AG04450 (cell line): ENCODE data around the gene FHIT. TPM values are rescaled to one million over a fixed set of nuclear protein-coding genes. Genes with fewer than 3 reads are reported as not detected.

Experiments used
- CTCF ChIA-PET: fragments of 300-600, 350-600 bp; formaldehyde crosslinking; extraction: SDS; loops from one replicate; lab custom pipeline; 2022; ENCODE audit warnings: antibody characterized with exemption, inconsistent platforms; lab: Charles Lee
- POLR2A ChIA-PET: fragments of 350-600 bp; formaldehyde crosslinking; extraction: SDS; loops from one replicate; lab custom pipeline; 2021; ENCODE audit warnings: antibody characterized with exemption, inconsistent platforms; lab: Yijun Ruan, JAX
- DNase-seq: peaks from one replicate; pipeline ENCODE4 v3.0.0-alpha.2; 2011; ENCODE audit warnings: low read depth, low spot score
- H3K27ac ChIP-seq: one replicate; pipeline ENCODE4 v1.5.1; 2012; ENCODE audit warnings: low read depth, low read length, control low read depth
- H3K27me3 ChIP-seq: one replicate; pipeline ENCODE4 v1.6.0; 2012; ENCODE audit warnings: low read length; ENCODE audit not compliant: control insufficient read depth, insufficient read depth
- H3K4me3 ChIP-seq: 2 replicates; pipeline ENCODE4 v1.5.1; 2011; ENCODE audit warnings: mild to moderate bottlenecking, low read depth, low read length, control low read depth
- H3K9me3 ChIP-seq: 2 replicates; pipeline ENCODE4 v1.5.1; 2012; ENCODE audit warnings: low read length; ENCODE audit not compliant: control insufficient read depth, insufficient read depth
- polyA plus RNA-seq: library from polyadenylated mRNA; depleted of rRNA; stranded (reverse); fragments of >200 nt; gene quantifications from 2 replicates; pipeline ENCODE4 v1.2.3, GENCODE V29; 2011
- TF ChIP-seq, protein P1 (sequence below): IDR thresholded peaks from 2 replicates; pipeline ENCODE4 v1.5.1; 2011; ENCODE audit warnings: low read depth, low read length, control low read depth, inconsistent platforms

FHIT gene
- polyA plus RNA-seq, 1 experiment: 0.17 TPM

DNA sequence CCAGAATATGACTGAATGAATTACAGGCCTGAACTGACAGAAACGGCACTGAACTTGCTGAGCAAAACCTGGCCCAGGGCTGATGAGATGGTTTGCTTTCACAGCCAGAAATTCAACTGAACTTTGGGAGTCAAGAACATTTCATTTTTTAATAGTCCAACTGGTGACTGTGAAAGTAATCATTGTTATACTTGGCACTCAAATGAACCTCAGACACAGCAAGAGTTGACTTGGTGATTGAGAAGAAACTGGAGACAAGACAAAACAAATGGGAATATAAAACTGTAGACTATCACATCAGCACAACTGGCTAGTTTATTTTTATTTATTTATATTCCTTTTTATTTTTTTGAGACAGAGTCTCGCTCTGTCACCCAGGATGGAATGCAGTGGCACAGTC lies 1342.6 kb downstream of the FHIT start:
- ChIA-PET CTCF (no interaction called here), POLR2A (no interaction called here)
- no peaks in the 10 kb centered on the region for H3K9me3 ChIP-seq
- H3K27ac ChIP-seq: no peak overlapping the region
- TF ChIP-seq, protein P1, sequence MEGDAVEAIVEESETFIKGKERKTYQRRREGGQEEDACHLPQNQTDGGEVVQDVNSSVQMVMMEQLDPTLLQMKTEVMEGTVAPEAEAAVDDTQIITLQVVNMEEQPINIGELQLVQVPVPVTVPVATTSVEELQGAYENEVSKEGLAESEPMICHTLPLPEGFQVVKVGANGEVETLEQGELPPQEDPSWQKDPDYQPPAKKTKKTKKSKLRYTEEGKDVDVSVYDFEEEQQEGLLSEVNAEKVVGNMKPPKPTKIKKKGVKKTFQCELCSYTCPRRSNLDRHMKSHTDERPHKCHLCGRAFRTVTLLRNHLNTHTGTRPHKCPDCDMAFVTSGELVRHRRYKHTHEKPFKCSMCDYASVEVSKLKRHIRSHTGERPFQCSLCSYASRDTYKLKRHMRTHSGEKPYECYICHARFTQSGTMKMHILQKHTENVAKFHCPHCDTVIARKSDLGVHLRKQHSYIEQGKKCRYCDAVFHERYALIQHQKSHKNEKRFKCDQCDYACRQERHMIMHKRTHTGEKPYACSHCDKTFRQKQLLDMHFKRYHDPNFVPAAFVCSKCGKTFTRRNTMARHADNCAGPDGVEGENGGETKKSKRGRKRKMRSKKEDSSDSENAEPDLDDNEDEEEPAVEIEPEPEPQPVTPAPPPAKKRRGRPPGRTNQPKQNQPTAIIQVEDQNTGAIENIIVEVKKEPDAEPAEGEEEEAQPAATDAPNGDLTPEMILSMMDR: no peak
- no peak overlapping the region for H3K4me3 ChIP-seq
- H3K27me3 ChIP-seq: no peaks in the 10 kb centered on the region
- DNase-seq: no peak

DNA sequence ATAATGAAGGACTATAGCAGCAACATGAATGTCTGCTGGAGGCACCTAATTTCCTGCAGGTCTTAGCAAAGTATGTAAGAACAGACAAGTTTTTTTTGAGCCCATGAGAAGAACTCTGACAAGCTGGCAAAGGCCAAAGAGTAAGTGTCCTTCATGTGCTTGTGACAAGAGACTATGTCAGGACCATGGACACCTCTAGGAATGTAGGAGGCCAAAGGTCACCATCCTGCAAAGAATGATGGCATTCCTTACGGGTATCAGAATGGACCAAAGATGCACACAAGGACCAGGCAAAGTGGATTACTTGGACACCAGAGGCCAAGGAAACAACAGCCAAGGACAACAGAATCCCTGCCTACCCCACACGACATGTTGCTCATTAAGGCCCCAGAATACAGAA lies 1343.0 kb downstream of the FHIT start:
- Histone ChIP-seq H3K27me3 (no peaks in the 10 kb centered on the region), H3K27ac (no peak overlapping the region), H3K9me3 (no peaks in the 10 kb centered on the region), H3K4me3 (no peak overlapping the region)
- ChIA-PET POLR2A (no interaction called here), CTCF (no interaction called here)
- TF ChIP-seq, protein P1: no peak
- DNase-seq: no peak

DNA sequence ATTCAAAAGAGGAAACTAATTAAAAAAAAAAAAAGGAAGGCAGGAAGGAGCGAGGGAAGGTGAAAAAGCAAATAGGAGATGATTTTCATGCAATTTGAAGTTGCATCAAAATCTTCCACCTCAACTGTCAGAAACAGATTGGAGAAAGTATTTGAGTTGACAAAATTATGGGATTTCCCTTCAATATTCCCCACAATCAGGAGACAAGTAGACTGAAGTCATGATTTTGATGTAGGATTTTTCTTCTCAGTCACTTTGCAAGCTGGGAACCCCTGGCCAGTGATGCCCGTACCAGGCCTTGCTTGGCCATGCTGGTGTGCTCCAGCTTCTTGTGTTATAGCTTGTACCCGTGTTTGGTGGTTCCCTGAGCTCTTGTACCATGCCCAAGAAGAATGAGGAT lies 1347.0 kb downstream of the FHIT start:
- Histone ChIP-seq H3K4me3 (no peak overlapping the region), H3K27ac (no peak overlapping the region), H3K27me3 (no peaks in the 10 kb centered on the region), H3K9me3 (no peaks in the 10 kb centered on the region)
- CTCF ChIA-PET: no interaction called here
- TF ChIP-seq, protein P1: no peak
- DNase-seq: no peak
- POLR2A ChIA-PET: no interaction called here

DNA sequence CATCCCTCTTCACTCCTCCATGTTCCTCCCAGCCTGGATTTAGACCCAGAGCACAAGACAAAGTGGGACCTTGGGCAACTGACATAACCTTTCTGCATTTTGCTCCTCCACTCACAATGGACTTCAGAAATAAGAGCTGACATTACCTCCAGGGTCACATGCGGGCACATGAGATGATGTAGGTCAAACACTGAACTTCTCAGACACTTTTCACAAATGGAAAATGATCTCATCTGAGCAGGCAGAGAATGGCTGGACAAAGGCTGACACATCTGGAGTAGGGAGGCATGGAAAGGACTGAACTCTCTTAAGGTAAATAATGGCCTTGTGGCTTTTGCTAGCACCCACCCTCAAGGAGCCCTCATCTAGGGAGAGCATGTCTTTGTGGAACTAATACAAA lies 1352.2 kb downstream of the FHIT start:
- H3K27ac ChIP-seq: no peak overlapping the region
- H3K4me3 ChIP-seq: no peak overlapping the region
- ChIA-PET POLR2A (no interaction called here), CTCF (no interaction called here)
- TF ChIP-seq, protein P1: no peak
- H3K9me3 ChIP-seq: no peaks in the 10 kb centered on the region; the same call in 1 of the 2 replicates
- H3K27me3 ChIP-seq: no peaks in the 10 kb centered on the region
- DNase-seq: no peak

DNA sequence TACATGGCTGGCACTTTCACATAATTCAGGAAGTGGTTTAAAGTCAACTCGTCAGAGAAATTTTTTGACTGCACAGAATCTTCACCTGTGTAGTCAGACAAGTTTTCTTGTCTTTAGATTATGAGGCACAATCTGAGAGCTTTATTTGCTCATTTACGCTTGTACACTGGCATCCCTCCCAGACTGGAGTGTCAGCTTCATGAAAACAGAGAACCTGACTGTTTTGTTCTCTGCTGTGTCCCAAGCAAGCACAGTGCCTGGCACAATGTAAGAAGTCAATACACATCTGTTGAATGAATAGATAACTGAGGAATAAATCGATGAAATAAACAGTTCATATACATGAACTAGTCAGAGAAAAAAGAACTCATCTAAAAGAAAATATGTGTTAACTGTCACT lies 1355.3 kb downstream of the FHIT start:
- H3K9me3 ChIP-seq: no peaks in the 10 kb centered on the region; the same call in 1 of the 2 replicates
- H3K4me3 ChIP-seq: no peak overlapping the region
- no peaks in the 10 kb centered on the region for H3K27me3 ChIP-seq
- no peak overlapping the region for H3K27ac ChIP-seq
- ChIA-PET POLR2A (no interaction called here), CTCF (no interaction called here)
- no peak for DNase-seq
- TF ChIP-seq, protein P1: no peak
